ENCODE results near the gene CTLA4.

The CTLA4 gene

GRCh38 chr2:203867561-203868200, at the start of gene CTLA4:
TSS of gene CTLA4 (plus strand) at chr2:203867771. CDS start at chr2:203867943, 172 bp downstream.
- no peak for DNase-seq (ENCODE audit: low read depth, low spot score)

GRCh38 chr2:203818656-203819055, 48.9 kb upstream of the CTLA4 start:
- DNase-seq (ENCODE audit: low read depth, low spot score): no peak

GRCh38 chr2:203819434-203820133, 48.0 kb upstream of the CTLA4 start:
- no peak for DNase-seq (ENCODE audit: low read depth, low spot score)

- DNase-seq (ENCODE audit: low read depth, low spot score): no peak
Measured at GRCh38 chr2:203820969-203821368, 46.6 kb upstream of the CTLA4 start.

DNA sequence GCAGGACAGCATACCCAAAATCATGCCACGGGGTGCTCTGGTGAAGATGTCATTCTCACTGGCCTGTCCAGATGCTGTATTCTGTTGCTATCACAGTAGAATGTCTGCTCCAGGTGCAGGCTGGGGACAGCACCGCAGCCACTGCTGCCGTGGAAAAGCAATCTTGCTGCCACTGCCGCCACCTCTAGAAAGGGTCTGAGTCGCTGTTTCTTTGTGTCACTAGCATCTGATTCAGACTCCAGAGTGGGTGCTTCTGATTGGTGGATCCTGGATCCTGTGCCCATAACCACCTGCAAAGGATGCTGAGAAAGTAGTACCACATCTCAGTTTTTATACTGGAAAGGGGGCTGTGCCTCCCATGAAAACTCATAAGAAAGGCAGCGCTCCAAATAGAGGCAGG, 45.3 kb upstream of the CTLA4 start:
- DNase-seq (ENCODE audit: low read depth, low spot score): no peak

GRCh38 chr2:203823173-203823572, 44.4 kb upstream of the CTLA4 start:
- no peak for DNase-seq (ENCODE audit: low read depth, low spot score)

DNA sequence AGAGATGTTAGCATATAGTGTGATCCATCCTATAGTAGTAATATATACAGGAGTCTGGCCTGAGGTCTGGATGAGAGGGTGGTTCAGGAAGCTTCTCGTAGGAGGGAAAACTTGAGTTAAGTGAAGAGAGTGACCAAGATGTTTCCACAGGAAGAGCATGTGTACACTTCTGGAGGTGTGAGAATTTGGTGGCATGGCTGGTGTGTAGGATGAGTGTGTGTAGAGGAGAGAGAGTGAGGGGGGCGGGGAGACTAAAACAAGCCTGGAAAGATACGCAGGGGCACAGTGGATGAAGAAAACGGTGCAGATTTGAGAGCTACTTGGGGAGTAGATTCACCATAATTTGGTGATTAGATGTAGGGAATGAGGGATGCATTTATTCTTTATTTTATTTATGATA, 43.5 kb upstream of the CTLA4 start:
- no peak for DNase-seq (ENCODE audit: low read depth, low spot score)

DNA sequence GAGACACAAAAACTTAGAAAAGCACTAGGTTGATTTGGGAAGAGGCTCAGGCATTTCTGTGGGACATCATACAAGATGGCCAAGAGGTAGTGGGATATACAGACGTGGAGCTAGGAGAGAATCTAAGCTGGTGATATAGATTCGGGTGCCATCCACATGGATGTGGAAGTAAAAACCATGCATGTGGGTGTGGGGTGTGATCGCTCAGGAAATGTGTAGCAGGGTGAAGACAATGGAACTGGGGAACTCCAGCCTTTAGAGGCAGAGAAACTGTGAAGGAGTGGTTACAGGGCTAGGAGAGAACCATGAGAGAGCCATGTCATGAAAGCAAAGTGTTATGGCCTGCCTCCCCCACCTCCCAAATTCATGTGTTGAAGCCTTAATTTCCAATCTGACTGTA, 43.0 kb upstream of the CTLA4 start:
- no peak for DNase-seq (ENCODE audit: low read depth, low spot score)

DNA sequence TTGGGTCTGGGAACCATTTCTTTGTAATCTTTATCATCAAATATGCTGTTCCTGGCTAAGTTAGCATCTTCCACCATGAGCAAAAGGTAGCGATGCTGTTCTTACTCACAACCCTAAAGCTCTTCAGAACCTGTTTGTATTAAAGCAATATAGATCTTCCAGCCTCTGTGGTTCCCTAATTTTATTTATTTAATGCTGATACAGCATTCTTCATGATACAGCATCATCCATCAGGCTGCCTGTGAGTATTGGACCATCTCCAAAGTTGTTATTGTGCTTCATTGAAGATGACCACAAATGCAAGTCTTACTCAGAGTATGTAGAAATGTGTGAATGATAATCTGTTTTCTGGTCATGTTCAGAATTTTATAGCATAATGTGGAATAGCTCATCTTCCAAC, 40.9 kb upstream of the CTLA4 start:
- no peak for DNase-seq (ENCODE audit: low read depth, low spot score)

GRCh38 chr2:203830304-203831055, 37.1 kb upstream of the CTLA4 start:
- no peak for DNase-seq (ENCODE audit: low read depth, low spot score)

DNA sequence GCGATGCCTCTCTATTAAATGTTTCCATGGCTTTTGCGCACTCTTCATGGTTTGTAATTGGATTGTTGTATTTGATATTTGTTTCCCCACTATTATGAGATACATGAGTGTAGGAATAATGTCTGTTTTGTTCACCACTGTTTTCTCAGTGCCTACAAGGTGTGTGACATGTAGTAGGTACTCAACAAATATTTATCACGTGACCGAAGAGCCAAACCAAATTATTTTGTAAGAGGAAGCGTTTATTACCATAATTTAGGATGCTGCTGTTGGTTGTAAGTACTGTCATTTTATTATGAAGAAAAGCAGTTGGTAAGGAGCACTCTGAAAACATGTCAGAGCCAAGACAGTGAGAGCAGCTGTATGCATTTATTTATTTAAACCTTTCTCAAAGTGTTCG, 32.2 kb upstream of the CTLA4 start:
- DNase-seq (ENCODE audit: low read depth, low spot score): no peak

DNA sequence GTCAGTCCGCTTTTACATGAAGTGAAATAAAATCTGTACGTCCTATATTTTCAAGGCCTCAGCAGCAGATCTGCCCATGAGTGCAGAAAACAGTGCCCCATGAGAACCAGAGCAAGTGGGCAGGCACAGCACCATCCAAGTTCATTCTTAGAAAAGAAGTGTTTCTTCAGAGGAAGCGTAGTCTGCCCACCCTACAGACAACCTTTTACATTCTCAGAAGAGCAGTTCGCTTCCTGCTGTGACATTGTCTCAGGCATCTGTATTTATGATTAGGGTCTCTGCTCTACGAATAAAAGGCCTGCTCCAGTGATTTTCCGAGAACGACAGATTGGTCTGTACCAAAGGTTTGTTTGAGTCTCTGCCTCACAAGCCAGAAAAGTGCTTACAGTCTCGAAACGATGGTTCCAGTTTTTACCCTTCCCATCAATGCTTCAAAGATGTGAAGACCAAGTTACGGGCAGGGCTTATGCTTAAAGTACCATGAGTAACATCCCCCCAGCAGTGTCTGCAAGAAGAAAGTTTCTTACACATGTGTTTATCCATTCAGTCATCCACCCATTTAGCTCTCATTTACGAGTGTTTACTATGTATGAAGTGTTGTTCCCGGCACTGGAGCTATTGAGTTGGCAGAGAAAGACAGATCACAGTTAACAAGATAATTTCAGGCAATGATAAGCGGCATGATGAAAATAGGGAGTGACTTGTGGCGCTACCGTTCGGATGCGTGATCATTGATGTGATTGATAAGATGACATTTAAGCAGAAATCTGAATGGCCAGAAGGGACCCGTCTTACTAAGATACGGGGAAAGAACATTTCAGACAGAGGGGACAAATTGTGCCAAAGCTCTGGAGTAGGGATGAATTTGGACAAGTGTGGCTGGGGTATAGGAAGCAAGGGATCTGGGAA, 31.4 kb upstream of the CTLA4 start:
- DNase-seq (ENCODE audit: low read depth, low spot score): no peak

- no peak for DNase-seq (ENCODE audit: low read depth, low spot score)
Measured at GRCh38 chr2:203840655-203841205, 26.8 kb upstream of the CTLA4 start.

DNA sequence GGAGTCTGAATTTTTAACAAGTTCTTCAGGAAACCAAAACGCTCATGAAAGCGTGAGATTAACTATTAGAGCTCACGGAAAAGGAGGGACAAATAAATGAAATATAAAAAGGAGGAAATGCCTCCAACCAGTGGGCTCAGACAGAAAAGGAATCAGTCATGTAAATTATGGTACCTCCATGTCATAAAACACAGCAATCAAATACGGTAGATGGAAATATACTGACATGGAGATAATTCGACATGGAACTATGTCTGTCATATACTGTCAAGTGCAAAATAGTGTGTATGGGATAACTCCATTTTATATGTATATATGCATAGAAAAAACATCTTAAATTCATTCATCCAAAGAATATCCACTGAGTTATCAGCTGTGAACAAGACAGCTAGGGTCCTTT, 25.9 kb upstream of the CTLA4 start:
- no peak for DNase-seq (ENCODE audit: low read depth, low spot score)

- no peak for DNase-seq (ENCODE audit: low read depth, low spot score)
Measured at GRCh38 chr2:203842373-203842772, 25.2 kb upstream of the CTLA4 start.

- DNase-seq (ENCODE audit: low read depth, low spot score): no peak
Measured at GRCh38 chr2:203846490-203847105, 21.0 kb upstream of the CTLA4 start.

DNA sequence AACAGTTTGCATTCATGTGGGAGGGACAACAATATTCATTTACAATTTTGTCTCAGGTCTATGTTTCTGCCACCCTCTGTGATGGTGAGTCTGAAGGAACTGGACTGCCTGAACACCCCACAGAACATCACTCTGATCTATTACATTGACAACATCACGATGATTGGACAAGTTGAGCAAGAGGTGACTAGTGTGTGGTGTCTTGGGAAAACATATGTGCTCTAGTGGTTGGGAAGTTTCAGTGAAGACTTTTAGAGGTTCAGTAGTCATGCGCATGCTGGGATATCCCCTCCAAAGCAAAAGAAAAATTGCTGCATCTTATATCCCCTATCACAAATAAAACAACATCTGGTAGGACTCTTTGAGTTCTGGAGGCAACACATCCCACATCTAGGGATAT, 18.6 kb upstream of the CTLA4 start:
- no peak for DNase-seq (ENCODE audit: low read depth, low spot score)

DNA sequence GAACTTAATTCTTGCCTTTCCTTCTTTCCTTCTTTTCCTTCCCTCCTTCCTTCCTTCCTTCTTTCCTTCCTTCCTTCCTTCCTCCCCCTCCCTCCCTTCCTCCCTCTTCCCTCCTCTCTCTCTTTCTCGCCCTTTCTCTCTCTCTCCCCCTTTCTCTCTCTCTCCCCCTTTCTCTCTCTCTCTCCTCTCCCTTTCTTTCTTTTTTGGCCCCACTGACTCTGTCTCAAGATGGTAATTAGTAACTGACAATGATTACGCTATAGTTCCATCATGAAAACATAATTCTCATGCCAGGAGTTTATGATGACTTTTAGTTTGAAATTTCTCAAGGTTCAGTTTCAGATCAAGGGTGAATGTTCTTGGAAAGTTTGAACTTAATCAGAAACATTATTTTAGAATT, 14.8 kb upstream of the CTLA4 start:
- no peak for DNase-seq (ENCODE audit: low read depth, low spot score)

DNA sequence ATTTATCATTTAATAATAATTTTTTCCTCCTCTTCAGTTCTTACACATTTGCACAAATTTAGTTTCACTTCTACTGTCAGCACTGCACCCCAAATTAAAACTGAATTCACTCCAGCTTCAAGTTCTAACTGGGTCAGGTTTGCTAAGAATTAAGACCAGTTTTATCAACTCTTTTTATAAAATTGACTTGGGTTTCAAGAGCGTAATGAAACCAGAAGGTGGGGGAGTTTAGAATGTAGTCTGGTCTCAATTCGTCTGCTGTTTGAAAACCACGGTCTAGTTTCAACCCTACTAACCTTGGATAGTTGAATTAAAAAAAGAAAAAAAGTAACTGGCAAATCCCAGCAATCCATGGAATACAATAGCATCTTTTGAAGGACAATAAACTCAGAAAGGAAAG, 14.3 kb upstream of the CTLA4 start:
- no peak for DNase-seq (ENCODE audit: low read depth, low spot score)

GRCh38 chr2:203853722-203854121, 13.8 kb upstream of the CTLA4 start:
- no peak for DNase-seq (ENCODE audit: low read depth, low spot score)

DNA sequence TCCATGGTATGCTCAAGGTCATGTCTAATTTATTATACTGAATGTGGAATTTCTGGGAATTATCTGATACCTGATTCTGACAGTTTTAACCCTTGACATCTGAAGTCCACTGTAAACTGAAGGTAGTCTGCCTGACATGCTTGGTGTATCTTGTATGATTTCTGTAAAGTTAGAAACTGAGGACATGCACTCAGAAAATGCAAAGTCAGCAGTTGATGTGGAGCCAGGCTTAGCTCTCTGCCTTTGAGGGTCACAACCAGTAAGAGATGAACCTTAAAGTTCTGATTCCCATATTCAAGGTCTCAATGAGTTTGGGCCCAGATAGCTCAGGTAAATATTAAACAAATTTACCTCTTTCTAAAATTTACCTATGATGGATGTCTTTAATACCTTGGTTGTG, 12.3 kb upstream of the CTLA4 start:
- no peak for DNase-seq (ENCODE audit: low read depth, low spot score)

Measured in smooth muscle cell of the brain vasculature (primary cell).